ENCODE results near the gene ZNF555.

- TF ChIP-seq CTCF (conservative IDR thresholded peaks at IDR 0.05; ENCODE audit: low read depth, low read length) (no peak), EZH2 (IDR thresholded peaks at IDR 0.05; ENCODE audit: low read length, unreplicated experiment) (no peak), EZH2phosphoT487 (IDR thresholded peaks at IDR 0.05; ENCODE audit: borderline replicate concordance, low read length) (no peak)
Observed at GRCh38 chr19:2867025-2867991, 26.0 kb downstream of the ZNF555 start, which contains the start of gene ZNF556.
